Left hindlimb (tissue), 1 donor: ENCODE data around the gene DSPP.
"Not testable (repeated sequence)": the region's sequence is repeated elsewhere in the genome, so short reads cannot be mapped to it uniquely, and the experiment has no call there.

Source experiments
- DNase-seq: peaks from one replicate; pipeline ENCODE4 v3.0.0-alpha.2; 2018

DSPP gene

GRCh38 chr4:87608229-87608628 lies at the start of gene DSPP:
Gene DSPP (plus strand): TSS chr4:87608529. CDS start chr4:87610909, 2,380 bp downstream.
- no peak for DNase-seq

- DNase-seq: peak; percentile 66
Observed at GRCh38 chr4:87559090-87559837, 49.1 kb upstream of the DSPP start.

- no peak for DNase-seq
Observed at GRCh38 chr4:87560802-87561201, 47.5 kb upstream of the DSPP start.

GRCh38 chr4:87565746-87566145 lies 42.6 kb upstream of the DSPP start:
- DNase-seq: no peak

GRCh38 chr4:87566276-87566675 lies 42.1 kb upstream of the DSPP start:
- no peak for DNase-seq

GRCh38 chr4:87567191-87567590 lies 41.1 kb upstream of the DSPP start:
- DNase-seq: no peak

GRCh38 chr4:87570290-87570805 lies 38.0 kb upstream of the DSPP start:
- no peak for DNase-seq

GRCh38 chr4:87574376-87574775 lies 34.0 kb upstream of the DSPP start:
- DNase-seq: not testable (repeated sequence)

- DNase-seq: no peak
Observed at GRCh38 chr4:87574996-87575395, 33.3 kb upstream of the DSPP start.

- DNase-seq: no peak
Observed at GRCh38 chr4:87575408-87575807, 32.9 kb upstream of the DSPP start.

GRCh38 chr4:87575983-87576382 lies 32.3 kb upstream of the DSPP start:
- DNase-seq: no peak

- no peak for DNase-seq
Observed at GRCh38 chr4:87579478-87579877, 28.9 kb upstream of the DSPP start.

- DNase-seq: no peak
Observed at GRCh38 chr4:87580057-87580456, 28.3 kb upstream of the DSPP start.

GRCh38 chr4:87584222-87584908 lies 24.0 kb upstream of the DSPP start:
- no peak for DNase-seq

- DNase-seq: no peak
Observed at GRCh38 chr4:87589531-87589930, 18.8 kb upstream of the DSPP start.

GRCh38 chr4:87592124-87592523 lies 16.2 kb upstream of the DSPP start:
- DNase-seq: no peak

- no peak for DNase-seq
Observed at GRCh38 chr4:87601361-87601760, 7.0 kb upstream of the DSPP start.

GRCh38 chr4:87614292-87614890 lies 6.1 kb downstream of the DSPP start:
- DNase-seq: no peak

GRCh38 chr4:87616268-87616667 lies 7.9 kb downstream of the DSPP start:
- DNase-seq: no peak

GRCh38 chr4:87620086-87620485 lies 11.8 kb downstream of the DSPP start:
- no peak for DNase-seq

- DNase-seq: no peak
Observed at GRCh38 chr4:87620491-87620890, 12.2 kb downstream of the DSPP start.

GRCh38 chr4:87622303-87622702 lies 14.0 kb downstream of the DSPP start:
- no peak for DNase-seq

- DNase-seq: no peak
Observed at GRCh38 chr4:87624698-87625097, 16.4 kb downstream of the DSPP start.

- DNase-seq: no peak
Observed at GRCh38 chr4:87631668-87632067, 23.3 kb downstream of the DSPP start.
